GM13976 (cell line): Measurements from ENCODE around the gene TNS2.

Experiments used
- DNase-seq: peaks from one replicate; pipeline ENCODE4 v3.0.0; 2012; ENCODE audit warnings: low spot score
- in situ Hi-C: fragments of 300-500 bp; cut with MboI; formaldehyde crosslinking; loops from one replicate; pipeline ENCODE4 v1.12.0; 2022; ENCODE audit warnings: low sequenced_read_pairs, mixed read lengths, inconsistent platforms; ENCODE audit not compliant: unreplicated experiment
- TF ChIP-seq, protein P1 (sequence below): IDR thresholded peaks from 2 replicates; pipeline ENCODE4 v1.5.1; 2012; ENCODE audit warnings: borderline replicate concordance, mild to moderate bottlenecking; ENCODE audit not compliant: insufficient read depth; ENCODE audit errors: extremely low read depth, missing control alignments, control extremely low read depth

TNS2 gene

DNA sequence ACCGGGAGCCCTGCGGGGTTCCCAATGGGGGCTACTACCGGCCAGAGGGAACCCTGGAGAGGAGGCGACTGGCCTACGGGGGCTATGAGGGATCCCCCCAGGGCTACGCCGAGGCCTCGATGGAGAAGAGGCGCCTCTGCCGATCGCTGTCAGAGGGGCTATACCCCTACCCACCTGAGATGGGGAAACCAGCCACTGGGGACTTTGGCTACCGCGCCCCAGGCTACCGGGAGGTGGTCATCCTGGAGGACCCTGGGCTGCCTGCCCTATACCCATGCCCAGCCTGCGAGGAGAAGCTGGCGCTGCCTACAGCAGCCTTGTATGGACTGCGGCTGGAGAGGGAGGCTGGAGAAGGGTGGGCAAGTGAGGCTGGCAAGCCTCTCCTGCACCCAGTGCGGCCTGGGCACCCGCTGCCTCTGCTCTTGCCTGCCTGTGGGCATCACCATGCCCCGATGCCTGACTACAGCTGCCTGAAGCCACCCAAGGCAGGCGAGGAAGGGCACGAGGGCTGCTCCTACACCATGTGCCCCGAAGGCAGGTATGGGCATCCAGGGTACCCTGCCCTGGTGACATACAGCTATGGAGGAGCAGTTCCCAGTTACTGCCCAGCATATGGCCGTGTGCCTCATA is 9.7 kb downstream of the TNS2 start:
- TF ChIP-seq, protein P1, sequence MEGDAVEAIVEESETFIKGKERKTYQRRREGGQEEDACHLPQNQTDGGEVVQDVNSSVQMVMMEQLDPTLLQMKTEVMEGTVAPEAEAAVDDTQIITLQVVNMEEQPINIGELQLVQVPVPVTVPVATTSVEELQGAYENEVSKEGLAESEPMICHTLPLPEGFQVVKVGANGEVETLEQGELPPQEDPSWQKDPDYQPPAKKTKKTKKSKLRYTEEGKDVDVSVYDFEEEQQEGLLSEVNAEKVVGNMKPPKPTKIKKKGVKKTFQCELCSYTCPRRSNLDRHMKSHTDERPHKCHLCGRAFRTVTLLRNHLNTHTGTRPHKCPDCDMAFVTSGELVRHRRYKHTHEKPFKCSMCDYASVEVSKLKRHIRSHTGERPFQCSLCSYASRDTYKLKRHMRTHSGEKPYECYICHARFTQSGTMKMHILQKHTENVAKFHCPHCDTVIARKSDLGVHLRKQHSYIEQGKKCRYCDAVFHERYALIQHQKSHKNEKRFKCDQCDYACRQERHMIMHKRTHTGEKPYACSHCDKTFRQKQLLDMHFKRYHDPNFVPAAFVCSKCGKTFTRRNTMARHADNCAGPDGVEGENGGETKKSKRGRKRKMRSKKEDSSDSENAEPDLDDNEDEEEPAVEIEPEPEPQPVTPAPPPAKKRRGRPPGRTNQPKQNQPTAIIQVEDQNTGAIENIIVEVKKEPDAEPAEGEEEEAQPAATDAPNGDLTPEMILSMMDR: no peak
- in situ Hi-C loops: no loop called here
- no peak for DNase-seq

DNA sequence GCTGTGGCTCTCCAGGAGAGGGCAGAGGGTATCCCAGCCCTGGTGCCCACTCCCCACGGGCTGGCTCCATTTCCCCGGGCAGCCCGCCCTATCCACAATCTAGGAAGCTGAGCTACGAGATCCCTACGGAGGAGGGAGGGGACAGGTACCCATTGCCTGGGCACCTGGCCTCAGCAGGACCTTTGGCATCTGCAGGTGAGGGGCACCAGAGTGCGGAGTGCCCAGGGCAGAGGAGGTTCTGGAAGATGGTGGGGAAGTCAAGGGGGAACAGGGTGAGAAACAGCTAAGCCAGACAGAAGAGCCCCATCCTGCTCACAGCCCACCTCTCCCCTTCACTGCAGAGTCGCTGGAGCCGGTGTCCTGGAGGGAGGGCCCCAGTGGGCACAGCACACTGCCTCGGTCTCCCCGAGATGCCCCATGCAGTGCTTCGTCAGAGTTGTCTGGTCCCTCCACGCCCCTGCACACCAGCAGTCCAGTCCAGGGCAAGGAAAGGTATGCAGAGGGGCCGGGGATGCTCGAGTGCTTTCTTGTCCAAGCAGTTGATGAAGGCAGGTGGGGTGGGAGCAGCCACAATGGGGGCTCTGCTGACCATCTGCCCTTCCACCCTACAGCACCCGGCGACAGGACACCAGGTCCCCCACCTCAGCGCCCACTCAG is 10.3 kb downstream of the TNS2 start:
- TF ChIP-seq, protein P1: no peak
- in situ Hi-C loops: no loop called here
- no peak for DNase-seq

DNA sequence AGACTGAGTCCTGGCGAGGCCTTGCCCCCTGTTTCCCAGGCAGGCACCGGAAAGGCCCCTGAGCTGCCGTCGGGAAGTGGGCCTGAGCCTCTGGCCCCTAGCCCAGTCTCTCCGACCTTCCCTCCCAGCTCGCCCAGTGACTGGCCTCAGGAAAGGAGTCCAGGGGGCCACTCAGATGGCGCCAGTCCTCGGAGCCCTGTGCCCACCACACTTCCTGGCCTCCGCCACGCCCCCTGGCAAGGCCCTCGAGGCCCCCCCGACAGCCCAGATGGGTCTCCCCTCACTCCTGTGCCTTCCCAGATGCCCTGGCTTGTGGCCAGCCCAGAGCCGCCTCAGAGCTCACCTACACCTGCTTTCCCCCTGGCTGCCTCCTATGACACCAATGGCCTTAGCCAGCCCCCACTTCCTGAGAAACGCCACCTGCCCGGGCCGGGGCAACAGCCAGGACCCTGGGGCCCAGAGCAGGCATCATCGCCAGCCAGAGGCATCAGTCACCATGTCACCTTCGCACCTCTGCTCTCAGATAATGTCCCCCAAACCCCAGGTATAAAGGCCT is 10.9 kb downstream of the TNS2 start:
- no peak for DNase-seq
- in situ Hi-C loops: no loop called here
- TF ChIP-seq, protein P1: no peak

DNA sequence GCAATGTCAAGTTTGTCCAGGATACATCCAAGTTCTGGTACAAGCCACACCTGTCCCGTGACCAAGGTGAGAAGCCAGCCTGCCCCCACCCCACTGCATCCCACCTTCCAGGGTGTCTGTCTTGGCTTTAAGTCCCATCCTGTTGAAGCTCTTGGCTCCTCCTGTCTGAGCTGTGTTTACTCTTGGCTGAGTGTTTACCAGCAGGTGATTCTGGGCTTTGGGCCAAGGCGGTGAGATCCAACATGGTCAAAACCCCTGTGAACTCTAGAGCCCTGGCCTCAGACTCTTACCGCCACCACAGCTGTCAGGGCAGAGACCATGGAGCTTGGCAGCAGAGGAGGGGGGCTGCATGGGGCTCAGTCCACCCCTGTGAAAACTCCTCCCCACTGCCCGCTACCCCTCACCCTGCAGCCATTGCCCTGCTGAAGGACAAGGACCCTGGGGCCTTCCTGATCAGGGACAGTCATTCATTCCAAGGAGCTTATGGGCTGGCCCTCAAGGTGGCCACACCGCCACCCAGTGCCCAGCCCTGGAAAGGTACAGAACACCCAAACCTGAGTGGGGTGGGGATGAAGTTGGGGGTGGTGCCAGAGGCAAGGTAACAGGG is 11.6 kb downstream of the TNS2 start:
- TF ChIP-seq, protein P1: no peak
- DNase-seq: no peak
- in situ Hi-C loops: no loop called here

DNA sequence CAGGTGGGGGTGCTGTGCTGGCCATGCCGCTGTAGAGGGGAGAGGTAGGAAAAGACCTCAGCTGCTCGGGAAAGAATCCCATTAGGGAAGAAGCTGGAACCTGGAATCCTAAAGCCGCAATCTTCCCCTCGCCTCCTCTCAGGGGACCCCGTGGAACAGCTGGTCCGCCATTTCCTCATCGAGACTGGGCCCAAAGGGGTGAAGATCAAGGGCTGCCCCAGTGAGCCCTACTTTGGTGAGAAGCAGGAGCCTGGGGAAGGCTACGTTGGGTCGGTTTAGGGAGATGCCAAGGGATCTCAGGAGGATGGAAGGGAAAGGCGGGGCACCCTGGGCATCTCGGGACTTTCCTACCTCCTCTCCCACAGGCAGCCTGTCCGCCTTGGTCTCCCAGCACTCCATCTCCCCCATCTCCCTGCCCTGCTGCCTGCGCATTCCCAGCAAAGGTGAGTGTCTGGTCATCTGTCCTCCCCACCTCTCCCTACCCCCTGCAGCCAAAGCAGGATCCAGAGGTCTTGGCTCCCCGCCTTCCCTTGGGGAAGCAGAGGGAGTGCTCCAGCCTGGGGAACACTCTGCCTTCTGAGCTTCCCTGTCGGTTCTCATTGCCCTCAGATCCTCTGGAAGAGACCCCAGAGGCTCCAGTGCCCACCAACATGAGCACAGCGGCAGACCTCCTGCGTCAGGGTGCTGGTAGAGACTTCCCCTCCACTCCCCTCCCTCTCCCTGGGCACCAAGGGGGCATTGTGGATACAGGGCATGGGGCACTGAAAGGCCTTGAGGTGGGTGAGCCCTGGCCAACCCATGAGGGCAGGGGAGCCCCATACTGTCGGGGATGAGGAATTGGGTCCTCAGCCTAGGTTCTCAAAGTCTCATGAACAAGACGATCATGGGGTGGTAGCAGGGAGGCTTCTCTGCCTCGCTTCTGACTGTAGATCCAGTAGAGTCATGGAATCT is 12.4 kb downstream of the TNS2 start:
- DNase-seq: no peak
- in situ Hi-C loops: no loop called here
- TF ChIP-seq, protein P1: no peak

DNA sequence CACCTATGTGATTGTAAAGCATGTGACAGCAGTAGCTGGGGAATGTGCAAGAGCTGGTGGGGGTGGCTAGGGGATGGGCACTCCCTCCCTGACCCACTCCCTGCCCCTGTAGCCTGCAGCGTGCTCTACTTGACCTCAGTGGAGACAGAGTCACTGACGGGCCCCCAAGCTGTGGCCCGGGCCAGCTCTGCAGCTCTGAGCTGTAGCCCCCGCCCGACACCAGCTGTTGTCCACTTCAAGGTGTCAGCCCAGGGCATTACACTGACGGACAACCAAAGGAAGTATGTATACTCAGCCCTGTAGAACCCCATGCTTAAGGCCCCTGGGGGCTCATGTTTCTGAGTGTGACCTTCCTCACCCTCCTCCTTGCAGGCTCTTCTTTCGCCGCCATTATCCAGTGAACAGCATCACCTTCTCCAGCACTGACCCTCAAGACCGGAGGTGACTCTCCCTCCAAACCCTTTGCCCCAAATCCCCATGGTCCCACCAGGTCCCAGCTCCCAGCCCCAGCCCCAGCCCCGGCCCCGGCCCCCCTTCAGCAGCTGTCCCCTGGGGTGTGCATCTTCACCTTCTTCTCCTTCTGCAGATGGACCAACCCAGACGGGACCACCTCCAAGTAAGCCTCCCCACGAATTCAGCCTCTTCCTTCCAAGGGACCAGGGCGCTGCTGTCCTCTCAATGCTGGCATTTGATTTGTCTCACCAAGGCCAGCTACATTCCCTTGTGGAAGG is 13.3 kb downstream of the TNS2 start:
- in situ Hi-C loops: no loop called here
- DNase-seq: no peak
- TF ChIP-seq, protein P1: no peak
